CD4-positive, CD25-positive, alpha-beta regulatory T cell (primary cell): ENCODE data around the gene TTC21A. TPM values are rescaled to one million over a fixed set of nuclear protein-coding genes. Genes with fewer than 3 reads are reported as not detected.

Experiments used
- ATAC-seq, 2 donors: fragments of 150-1000 bp; cut with Tn5 transposase; one replicate each; pipeline ENCODE4 v1.10.0; 2021; ENCODE audit warnings: low read depth in 2 of 2, moderate number of reproducible peaks in 2 of 2, moderate library complexity in 1 of 2
- DNase-seq, 3 donors: peaks; one replicate each; pipeline versions ENCODE4 v3.0.0 to v3.0.0-alpha.2; 2012 to 2022; ENCODE audit warnings: mixed read lengths in 1 of 3
- H3K27ac ChIP-seq: one replicate; pipeline ENCODE4 v1.7.0; 2013; ENCODE audit warnings: mild to moderate bottlenecking, low read length; ENCODE audit not compliant: insufficient read depth, poor library complexity, severe bottlenecking
- H3K27me3 ChIP-seq: one replicate; pipeline ENCODE4 v1.7.0; 2013; ENCODE audit warnings: low read length; ENCODE audit not compliant: control insufficient read depth, insufficient read depth
- H3K36me3 ChIP-seq: one replicate; pipeline ENCODE4 v1.7.0; 2013; ENCODE audit warnings: mild to moderate bottlenecking, low read length, moderate library complexity; ENCODE audit not compliant: control insufficient read depth, insufficient read depth
- H3K4me1 ChIP-seq: 2 replicates; pipeline ENCODE4 v1.7.0; 2013; ENCODE audit warnings: mild to moderate bottlenecking, low read length; ENCODE audit not compliant: insufficient read depth, control insufficient read depth, poor library complexity, severe bottlenecking
- H3K4me3 ChIP-seq: one replicate; pipeline ENCODE4 v1.7.0; 2013; ENCODE audit warnings: low read depth, mild to moderate bottlenecking, low read length, moderate library complexity
- H3K9me3 ChIP-seq, 2 experiments: 1 replicate in 1 of 2; 2 replicates in 1 of 2; pipeline ENCODE4 v1.7.0; 2013; ENCODE audit warnings: low read length in 2 of 2, mild to moderate bottlenecking in 1 of 2, moderate library complexity in 1 of 2; ENCODE audit not compliant: control insufficient read depth in 2 of 2
- H3K27ac Mint-ChIP-seq, 3 donors: one replicate each; pipeline ENCODE4 v1.8.0; 2020 to 2022; ENCODE audit warnings: mild to moderate bottlenecking in 3 of 3, mixed read lengths in 3 of 3, moderate library complexity in 2 of 3
- H3K27me3 Mint-ChIP-seq: one replicate; pipeline ENCODE4 v1.8.0; 2022; ENCODE audit warnings: mild to moderate bottlenecking, mixed read lengths
- H3K36me3 Mint-ChIP-seq: one replicate; pipeline ENCODE4 v1.8.0; 2020; ENCODE audit warnings: mixed read lengths
- H3K4me1 Mint-ChIP-seq, 4 donors: one replicate each; pipeline ENCODE4 v1.8.0; 2020 to 2022; ENCODE audit warnings: mixed read lengths in 4 of 4, mild to moderate bottlenecking in 1 of 4
- H3K4me3 Mint-ChIP-seq, 4 donors: one replicate each; pipeline ENCODE4 v1.8.0; 2020 to 2022; ENCODE audit warnings: mild to moderate bottlenecking in 4 of 4, mixed read lengths in 4 of 4, moderate library complexity in 3 of 4
- H3K9me3 Mint-ChIP-seq, 7 donors: one replicate each; pipeline ENCODE4 v1.8.0; 2020 to 2022; ENCODE audit warnings: mixed read lengths in 7 of 7, mild to moderate bottlenecking in 3 of 7, moderate library complexity in 2 of 7
- polyA plus RNA-seq, 4 donors: library from polyadenylated mRNA; unstranded; fragments of 300-500 nt; fragmentation: Illumina TruSeq; gene quantifications; one replicate each; pipeline ENCODE4 v1.2.3, GENCODE V29; 2021
- total RNA-seq: library from RNA; stranded (reverse); gene quantifications from one replicate; pipeline ENCODE4 v1.2.3, GENCODE V29; 2022

The TTC21A gene
- total and polyA plus RNA-seq, 5 donors from 2014 or later, result 0.41 to 4.1 (median 1.3) TPM

- peaks cover 4% of the 10 kb centered on the region for H3K27me3 Mint-ChIP-seq
- no peaks in the 10 kb centered on the region for H3K4me1 ChIP-seq
- H3K27ac Mint-ChIP-seq, result no peak overlapping the region
- peaks cover 8% of the 10 kb centered on the region for H3K36me3 ChIP-seq
- no peaks in the 10 kb centered on the region for H3K9me3 ChIP-seq
- ATAC-seq (no peak), DNase-seq (no peak)
- H3K27me3 ChIP-seq, result no peaks in the 10 kb centered on the region
- no peaks in the 10 kb centered on the region for H3K9me3 Mint-ChIP-seq
- peaks cover 0 to 10% (median 7%) of the 10 kb centered on the region in 4 donors for H3K4me1 Mint-ChIP-seq
- no peak overlapping the region for H3K4me3 ChIP-seq
- H3K36me3 Mint-ChIP-seq, result peaks cover 5% of the 10 kb centered on the region
- peak overlapping the region in 1 of 4 donors; percentile 52 for H3K4me3 Mint-ChIP-seq
- H3K27ac ChIP-seq, result no peak overlapping the region
These were observed 29.3 kb downstream of the TTC21A start for GRCh38 chr3:39136533-39137434.

GRCh38 chr3:39137435-39137936, 30.0 kb downstream of the TTC21A start:
- DNase-seq (no peak), ATAC-seq (no peak)
- Mint-ChIP-seq H3K27ac (peak overlapping the region in 1 of 3 donors; percentile 21), H3K36me3 (peaks cover 6% of the 10 kb centered on the region), H3K4me1 (peaks cover 0 to 14% (median 8%) of the 10 kb centered on the region in 4 donors), H3K27me3 (peaks cover 7% of the 10 kb centered on the region), H3K4me3 (peak overlapping the region in 1 of 4 donors; percentile 23), H3K9me3 (no peaks in the 10 kb centered on the region)
- Histone ChIP-seq H3K9me3 (no peaks in the 10 kb centered on the region), H3K27ac (no peak overlapping the region), H3K27me3 (no peaks in the 10 kb centered on the region), H3K4me1 (no peaks in the 10 kb centered on the region), H3K36me3 (peaks cover 15% of the 10 kb centered on the region), H3K4me3 (no peak overlapping the region)

- H3K27ac ChIP-seq, result no peak overlapping the region
- H3K4me3 ChIP-seq, result no peak overlapping the region
- H3K9me3 ChIP-seq, result no peaks in the 10 kb centered on the region
- peaks cover 5% of the 10 kb centered on the region for H3K4me1 ChIP-seq
- H3K27me3 ChIP-seq, result no peaks in the 10 kb centered on the region
- ATAC-seq, result no peak
- DNase-seq, result no peak
- H3K27me3 Mint-ChIP-seq, result peaks cover 7% of the 10 kb centered on the region
- peak overlapping the region in 2 of 4 donors; percentile 23 to 58 for H3K4me3 Mint-ChIP-seq
- H3K4me1 Mint-ChIP-seq, result peaks cover 0 to 15% (median 12%) of the 10 kb centered on the region in 4 donors
- H3K27ac Mint-ChIP-seq, result peak overlapping the region in 1 of 3 donors; percentile 21
- no peaks in the 10 kb centered on the region for H3K9me3 Mint-ChIP-seq
- peaks cover 9% of the 10 kb centered on the region for H3K36me3 Mint-ChIP-seq
- H3K36me3 ChIP-seq, result peaks cover 22% of the 10 kb centered on the region
These were observed 30.7 kb downstream of the TTC21A start for GRCh38 chr3:39137991-39138803.

DNA sequence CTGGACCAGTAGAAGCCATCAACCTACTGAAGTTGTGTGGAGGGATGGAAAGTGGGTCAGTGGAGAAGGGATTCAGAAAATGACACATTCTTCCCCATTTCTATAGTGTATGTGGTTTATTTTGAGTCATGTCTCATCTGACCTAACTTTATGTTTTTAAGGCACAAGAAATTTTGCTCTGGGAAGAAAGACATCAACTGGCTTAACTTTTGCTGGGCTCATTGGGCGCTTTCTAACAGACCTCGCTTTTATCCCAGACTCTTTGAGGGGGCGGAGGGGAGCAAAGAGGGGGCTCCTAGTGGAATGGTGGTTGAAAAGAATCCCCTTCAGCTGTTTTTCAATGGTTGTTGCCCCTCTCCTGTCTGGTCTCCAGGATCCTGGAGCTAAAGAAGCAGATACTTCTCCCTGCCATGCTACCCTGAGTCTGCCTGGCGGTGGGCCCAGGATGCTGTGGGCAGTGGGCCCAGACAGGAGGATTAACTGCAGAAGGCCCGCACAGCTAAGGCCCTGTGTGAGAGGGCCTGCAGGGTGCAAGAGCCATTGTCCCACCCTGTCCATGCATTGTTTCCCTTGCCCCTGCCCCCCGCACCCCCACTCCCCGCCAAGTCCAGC, 31.4 kb downstream of the TTC21A start:
- Histone ChIP-seq H3K9me3 (no peaks in the 10 kb centered on the region), H3K27me3 (no peaks in the 10 kb centered on the region), H3K4me1 (peaks cover 5% of the 10 kb centered on the region), H3K4me3 (no peak overlapping the region), H3K36me3 (peaks cover 29% of the 10 kb centered on the region), H3K27ac (no peak overlapping the region)
- H3K27me3 Mint-ChIP-seq, result peaks cover 7% of the 10 kb centered on the region
- DNase-seq (no peak), ATAC-seq (no peak)
- H3K4me3 Mint-ChIP-seq, result peak overlapping the region in 1 of 4 donors; percentile 58
- no peak overlapping the region for H3K27ac Mint-ChIP-seq
- H3K9me3 Mint-ChIP-seq, result no peaks in the 10 kb centered on the region
- peaks cover 0 to 19% (median 12%) of the 10 kb centered on the region in 4 donors for H3K4me1 Mint-ChIP-seq
- peaks cover 15% of the 10 kb centered on the region for H3K36me3 Mint-ChIP-seq

DNA sequence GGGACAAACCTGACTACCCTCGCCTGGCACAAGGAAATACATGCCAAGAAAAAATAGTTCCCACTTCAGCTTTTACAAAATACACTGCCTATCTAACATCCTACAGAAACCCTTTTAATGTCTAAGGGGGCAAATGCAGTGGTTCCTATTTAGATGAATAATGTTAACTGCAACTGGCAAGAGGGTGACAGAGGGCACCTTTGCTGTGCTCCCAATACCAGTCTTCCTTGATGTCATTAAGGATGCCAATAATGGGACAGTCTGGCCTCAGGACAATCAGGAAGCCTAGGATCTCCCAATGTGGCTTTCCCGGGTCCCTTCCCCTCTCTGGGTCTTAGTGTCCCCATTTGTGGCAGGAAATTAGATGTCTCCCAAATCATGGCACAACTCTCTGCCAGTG, 32.0 kb downstream of the TTC21A start:
- H3K27ac Mint-ChIP-seq, result peak overlapping the region in 1 of 3 donors; percentile 71
- no peaks in the 10 kb centered on the region for H3K9me3 ChIP-seq
- H3K4me1 ChIP-seq, result peaks cover 5% of the 10 kb centered on the region
- no peaks in the 10 kb centered on the region for H3K27me3 ChIP-seq
- peaks cover 0 to 20% (median 13%) of the 10 kb centered on the region in 4 donors for H3K4me1 Mint-ChIP-seq
- DNase-seq, result no peak
- H3K36me3 Mint-ChIP-seq, result peaks cover 20% of the 10 kb centered on the region
- no peak overlapping the region for H3K4me3 ChIP-seq
- ATAC-seq, result no peak
- no peaks in the 10 kb centered on the region for H3K9me3 Mint-ChIP-seq
- H3K4me3 Mint-ChIP-seq, result peak overlapping the region in 1 of 4 donors; percentile 38
- peaks cover 7% of the 10 kb centered on the region for H3K27me3 Mint-ChIP-seq
- H3K36me3 ChIP-seq, result peaks cover 34% of the 10 kb centered on the region
- H3K27ac ChIP-seq, result no peak overlapping the region

GRCh38 chr3:39140341-39140971, 33.0 kb downstream of the TTC21A start:
- no peak for ATAC-seq
- no peaks in the 10 kb centered on the region for H3K27me3 ChIP-seq
- Mint-ChIP-seq H3K27ac (peak overlapping the region; percentile 47 to 71 (median 60)), H3K4me3 (peak overlapping the region in 1 of 4 donors; percentile 22), H3K4me1 (peaks cover under 1 to 25% (median 14%) of the 10 kb centered on the region in 4 donors), H3K27me3 (peaks cover 7% of the 10 kb centered on the region), H3K36me3 (peaks cover 26% of the 10 kb centered on the region), H3K9me3 (no peaks in the 10 kb centered on the region)
- peaks cover 44% of the 10 kb centered on the region for H3K36me3 ChIP-seq
- peaks cover 5% of the 10 kb centered on the region for H3K4me1 ChIP-seq
- DNase-seq, result no peak
- H3K9me3 ChIP-seq, result no peaks in the 10 kb centered on the region
- H3K27ac ChIP-seq, result no peak overlapping the region
- H3K4me3 ChIP-seq, result no peak overlapping the region
